OCI-LY7 (cell line): Measurements from ENCODE around the gene SMIM22.

Experiments
- CTCF ChIP-seq: fragments of 200-600 bp; sonication (generic); conservative IDR thresholded peaks from 2 replicates; pipeline ENCODE4 v1.5.1; 2014; ENCODE audit warnings: mild to moderate bottlenecking, antibody characterized with exemption, low read length, moderate library complexity, mixed read lengths
- EZH2phosphoT487 ChIP-seq: fragments of 200-600 bp; sonication (generic); IDR thresholded peaks from 2 replicates; pipeline ENCODE4 v1.6.1; 2018; ENCODE audit warnings: low read depth, borderline replicate concordance, mild to moderate bottlenecking, mixed run types, antibody characterized with exemption, low read length, moderate library complexity, mixed read lengths

- TF ChIP-seq CTCF (no peak), EZH2phosphoT487 (no peak)
Measured at GRCh38 chr16:4792951-4793513, 2.1 kb upstream of the SMIM22 start.
